OCI-M2 (cell line): ENCODE data around the gene DAB2IP.

Experiments
- DNase-seq: peaks from one replicate; lab custom pipeline; 2025; ENCODE audit not compliant: unreplicated experiment; lab: John Stamatoyannopoulos, UW

DAB2IP gene

GRCh38 chr9:121683652-121684051 lies 32.2 kb downstream of the DAB2IP start:
- no peak for DNase-seq

- DNase-seq: no peak
These were observed 33.1 kb downstream of the DAB2IP start for GRCh38 chr9:121684381-121685145.

DNA sequence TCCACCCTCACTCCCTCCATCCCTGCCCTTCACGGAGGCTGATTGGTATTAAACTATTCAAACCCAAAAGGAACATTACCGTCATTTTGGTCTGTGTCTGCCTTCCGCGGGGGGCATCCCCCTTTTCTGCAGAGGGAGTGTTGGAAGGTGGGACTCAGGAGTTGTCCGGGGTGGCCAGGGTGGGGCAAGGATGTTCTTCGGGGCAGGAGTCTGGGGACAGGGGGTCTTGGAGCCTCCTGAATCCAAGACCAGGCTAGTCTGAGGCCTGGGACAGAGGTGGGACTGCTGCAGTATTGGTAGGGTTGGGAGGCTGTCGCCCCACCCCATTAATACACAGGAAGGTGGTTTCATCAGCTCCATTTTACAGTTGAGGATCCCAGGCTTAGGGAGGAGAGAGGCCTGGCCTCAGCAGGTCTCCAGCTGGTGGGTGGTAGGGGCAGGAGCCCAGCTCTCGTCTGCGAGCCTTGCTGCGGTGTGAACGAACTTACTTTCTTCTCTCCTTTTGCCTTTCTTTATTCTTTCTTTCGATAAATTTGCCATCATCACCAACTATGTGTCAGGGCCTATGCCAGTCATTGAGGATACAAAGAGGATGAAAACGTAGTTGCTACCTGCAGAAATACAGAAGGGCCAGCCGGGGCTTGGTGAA lies 33.8 kb downstream of the DAB2IP start:
- no peak for DNase-seq

DNA sequence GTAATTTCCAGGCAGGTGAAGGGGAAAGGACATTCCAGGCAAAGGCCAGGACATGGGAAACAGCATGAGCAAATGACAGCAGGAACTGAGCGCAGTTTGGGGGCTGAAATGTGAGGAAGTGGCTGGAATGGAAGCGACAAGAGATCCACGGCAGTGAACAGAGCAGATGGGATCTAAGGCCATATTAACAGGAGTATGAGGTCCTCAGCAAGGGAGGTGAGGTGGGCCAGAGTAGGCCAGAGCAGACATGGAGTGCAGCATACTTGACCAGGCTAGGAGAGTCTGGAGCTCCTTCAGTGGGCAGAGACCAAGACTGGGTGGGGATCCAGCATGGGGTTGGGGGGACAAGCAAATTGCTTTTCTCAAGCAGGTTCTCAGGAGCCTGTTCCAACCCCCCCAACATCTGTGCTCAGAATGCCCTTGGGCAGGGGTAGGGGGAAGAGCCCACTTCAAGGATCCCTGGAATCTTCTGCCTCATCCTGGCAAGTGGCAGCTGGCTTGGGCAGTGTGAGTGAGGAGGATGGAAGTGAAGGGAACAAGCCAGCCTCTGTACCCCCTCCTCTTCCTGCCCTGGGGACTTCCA lies 34.5 kb downstream of the DAB2IP start:
- DNase-seq: no peak

- peak; percentile 10 for DNase-seq
These were observed 35.6 kb downstream of the DAB2IP start for GRCh38 chr9:121686930-121687541.

- DNase-seq: no peak
These were observed 36.8 kb downstream of the DAB2IP start for GRCh38 chr9:121688146-121688680.

DNA sequence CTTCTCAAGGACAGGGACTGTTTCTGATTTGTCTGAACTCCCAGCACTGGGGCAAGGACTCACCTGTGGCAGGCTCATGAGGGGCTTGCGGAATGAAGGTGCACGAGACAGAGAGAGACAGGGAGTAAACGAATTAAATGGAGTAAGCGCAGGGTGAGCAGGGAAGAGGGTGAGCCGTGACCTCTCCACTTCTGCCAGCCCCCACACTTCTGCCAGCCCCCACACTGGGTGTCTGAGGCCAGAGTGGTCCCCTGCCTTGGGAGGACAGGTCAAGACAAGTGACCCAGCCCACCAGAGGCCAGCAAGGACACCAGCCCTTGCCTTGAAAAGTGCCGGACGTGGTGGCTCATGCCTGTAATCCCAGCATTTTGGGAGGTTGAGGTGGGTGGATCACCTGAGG lies 37.2 kb downstream of the DAB2IP start:
- no peak for DNase-seq

DNA sequence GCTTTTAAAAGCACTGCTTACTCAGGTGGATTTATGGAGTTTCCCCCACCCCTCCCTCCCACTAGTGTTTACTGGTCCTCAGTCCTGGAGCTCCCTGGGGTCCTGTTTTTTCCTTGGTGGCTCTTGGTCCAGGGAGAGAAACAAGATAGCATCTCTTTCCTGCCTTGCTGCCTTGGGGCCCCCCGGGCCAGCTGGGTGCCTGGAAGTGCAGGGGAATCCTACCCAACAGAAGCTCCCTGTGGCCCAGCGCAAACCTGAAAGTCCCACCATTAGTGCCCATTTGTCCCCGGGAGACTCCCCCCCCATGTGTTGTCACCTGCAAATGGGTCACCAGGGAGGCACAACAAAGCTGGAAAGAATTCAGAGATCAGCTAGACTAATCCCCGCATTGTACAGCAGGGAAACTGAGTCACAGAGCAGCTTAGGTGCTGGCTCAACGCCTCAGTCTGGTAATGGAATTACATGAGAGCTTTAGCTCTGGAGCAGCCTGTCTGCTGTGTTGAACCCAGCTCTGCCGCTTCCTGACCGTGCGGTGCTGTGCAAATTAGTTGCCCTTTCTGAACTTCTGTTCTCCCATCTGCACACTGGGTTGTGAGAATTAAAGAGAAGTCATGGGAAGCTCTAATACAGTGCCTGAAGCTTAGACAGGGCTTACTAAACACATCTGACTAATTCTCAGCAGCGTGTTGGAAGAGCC lies 38.2 kb downstream of the DAB2IP start:
- DNase-seq: no peak

DNA sequence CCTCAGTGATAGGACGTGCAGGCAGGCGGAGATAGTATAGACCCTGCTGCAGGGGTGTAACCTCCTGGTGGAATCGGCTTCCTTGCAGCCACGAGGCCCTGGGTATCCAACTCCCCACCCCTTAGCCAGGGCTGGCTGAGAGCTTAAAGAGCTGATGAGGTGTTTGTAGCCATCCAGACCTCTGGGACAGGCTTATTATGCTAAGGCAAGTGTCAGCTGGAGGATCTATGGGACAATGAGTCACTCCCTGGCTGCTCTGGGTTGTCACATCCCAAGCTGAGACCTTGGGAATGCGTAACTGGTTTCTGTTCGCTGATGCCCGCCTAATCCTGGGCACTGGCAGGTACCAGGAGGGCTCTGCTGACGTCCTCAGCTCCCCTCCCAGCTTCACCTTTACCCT lies 38.9 kb downstream of the DAB2IP start:
- no peak for DNase-seq

GRCh38 chr9:121690766-121691165 lies 39.3 kb downstream of the DAB2IP start:
- DNase-seq: no peak

- DNase-seq: no peak
These were observed 40.5 kb downstream of the DAB2IP start for GRCh38 chr9:121691890-121692289.

- no peak for DNase-seq
These were observed 41.4 kb downstream of the DAB2IP start for GRCh38 chr9:121692606-121693387.

DNA sequence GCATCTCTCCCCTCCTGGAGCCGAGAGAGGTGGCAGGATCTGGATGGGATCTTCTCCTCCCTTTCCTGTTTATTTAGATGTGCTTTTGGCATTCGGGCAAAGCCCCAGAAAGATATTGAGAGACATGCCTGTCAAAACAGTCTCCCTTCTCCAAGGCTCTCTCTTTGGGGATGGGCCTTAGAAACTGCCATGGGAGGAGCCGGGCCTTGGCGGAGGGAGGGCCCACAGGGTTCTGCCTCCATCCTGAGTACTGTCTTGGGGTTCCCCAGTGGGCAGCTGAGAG lies 41.9 kb downstream of the DAB2IP start:
- no peak for DNase-seq

DNA sequence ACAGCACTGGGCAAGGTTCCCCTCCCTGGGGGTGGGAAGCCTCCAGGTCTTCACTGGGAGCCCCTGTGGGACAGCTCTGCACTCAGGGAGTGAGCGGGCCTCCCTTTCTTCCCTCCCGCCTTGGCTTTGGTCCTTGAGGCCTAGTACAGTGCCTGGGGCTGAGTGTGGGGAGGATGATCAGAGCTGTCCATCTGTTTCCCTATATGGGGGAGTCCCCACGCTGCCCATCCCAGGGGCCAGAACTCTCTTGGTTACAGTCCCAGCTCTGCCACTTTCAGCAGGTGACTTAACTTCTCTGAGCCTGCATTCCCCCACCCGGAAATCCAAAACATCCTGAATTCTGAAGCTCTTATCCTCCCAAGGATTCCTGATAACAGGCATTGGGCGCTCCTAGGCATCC lies 42.6 kb downstream of the DAB2IP start:
- no peak for DNase-seq

DNA sequence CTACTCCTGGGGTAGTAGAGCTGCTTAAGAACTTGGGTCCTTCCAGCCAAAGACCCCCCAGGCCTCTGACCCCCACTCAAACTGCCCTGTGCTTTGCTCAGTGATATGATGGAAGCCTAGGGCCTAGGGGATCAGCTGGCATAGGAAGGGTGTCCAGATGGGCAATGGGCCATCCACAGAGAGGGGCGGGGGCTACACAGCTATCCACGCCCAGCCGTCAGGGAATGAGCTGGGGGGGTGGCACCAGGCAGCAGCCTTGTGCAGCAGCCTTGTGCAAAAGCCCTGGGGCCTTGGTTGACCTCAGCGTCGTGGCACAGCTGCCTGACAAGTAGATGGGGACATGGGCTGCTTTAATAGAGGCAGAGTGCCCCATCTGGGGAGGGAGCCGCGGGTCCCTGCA lies 43.2 kb downstream of the DAB2IP start:
- no peak for DNase-seq

GRCh38 chr9:121696930-121697329 lies 45.5 kb downstream of the DAB2IP start:
- DNase-seq: no peak

DNA sequence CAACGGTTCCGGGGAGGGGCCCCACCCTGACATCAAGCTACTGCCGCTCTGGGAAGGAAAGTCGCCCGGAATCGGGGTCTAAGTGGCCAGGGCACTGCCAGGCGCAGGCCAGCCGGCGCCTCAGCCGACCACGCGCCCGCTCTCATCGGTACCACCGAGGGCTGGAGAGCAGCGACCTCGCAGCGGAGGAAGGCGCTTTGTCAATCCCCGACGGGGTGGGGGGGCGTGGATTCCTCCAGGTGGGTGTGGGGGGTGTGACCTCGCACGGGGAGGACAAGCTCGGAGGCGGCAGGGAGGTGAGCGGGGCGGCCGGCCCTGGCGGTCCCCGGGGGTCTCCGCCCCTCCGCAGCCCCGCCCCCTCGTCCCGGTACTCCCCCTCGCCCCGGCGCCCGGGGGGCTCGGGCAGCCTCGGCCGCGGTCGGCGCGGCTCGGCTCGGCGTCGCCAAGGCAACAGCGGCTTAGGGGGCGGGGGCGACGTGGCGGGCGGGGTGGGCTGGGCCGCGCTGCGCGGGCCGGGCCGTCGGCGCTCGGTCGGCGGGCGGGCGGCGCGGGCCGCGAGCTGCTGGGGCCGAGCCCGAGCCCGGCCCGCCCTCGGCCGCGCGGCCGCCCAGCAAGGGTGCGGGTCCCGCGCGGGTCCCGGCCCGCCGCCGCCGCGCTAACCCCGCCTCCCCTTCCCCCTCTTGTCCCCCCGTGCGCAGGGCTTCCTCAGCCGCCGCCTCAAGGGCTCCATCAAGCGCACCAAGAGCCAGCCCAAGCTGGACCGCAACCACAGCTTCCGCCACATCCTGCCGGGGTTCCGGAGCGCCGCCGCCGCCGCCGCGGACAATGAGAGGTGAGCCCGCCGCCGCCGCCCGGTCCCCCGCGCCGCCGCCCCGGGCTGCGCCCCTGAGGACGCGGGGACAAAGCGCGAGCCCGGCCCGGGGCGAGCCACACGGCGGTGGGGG lies 47.5 kb downstream of the DAB2IP start:
- DNase-seq: no peak

DNA sequence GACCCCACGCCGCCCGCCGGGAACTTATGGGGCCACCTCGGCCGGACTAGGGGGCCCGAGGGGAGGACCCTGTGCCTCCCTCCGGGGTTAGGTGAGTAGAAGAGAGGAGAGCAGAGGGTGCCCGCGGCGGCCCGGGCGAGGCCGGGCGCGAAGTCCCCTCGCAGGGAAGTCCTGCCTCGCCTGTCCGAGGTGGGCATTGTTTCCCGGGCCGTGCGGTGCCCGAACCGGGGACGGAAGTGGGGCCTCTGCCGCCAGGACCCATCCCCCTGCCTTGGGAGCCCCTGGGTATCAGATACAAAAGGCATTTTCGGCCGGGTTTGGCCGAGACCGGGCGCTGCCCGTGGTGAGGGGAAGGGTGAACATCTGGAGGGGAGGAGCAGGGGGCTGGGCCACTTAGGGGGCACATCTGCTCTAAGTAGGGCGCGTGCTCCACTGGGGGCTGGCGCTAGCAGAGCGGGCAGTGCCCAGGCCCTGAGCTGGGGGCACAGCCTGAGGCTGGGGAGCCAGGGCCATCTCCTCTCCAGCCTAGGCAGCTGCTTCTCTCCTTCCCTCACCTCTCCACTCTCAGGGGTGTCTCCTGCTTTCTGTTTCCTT lies 48.2 kb downstream of the DAB2IP start:
- DNase-seq: no peak
